RPMI7951 (cell line): ENCODE measurements around the gene RECQL. TPM values are rescaled to one million over a fixed set of nuclear protein-coding genes. Genes with fewer than 3 reads are reported as not detected.
"Not testable (repeated sequence)": the region's sequence is repeated elsewhere in the genome, so short reads cannot be mapped to it uniquely, and the experiment has no call there.

ENCODE experiments used
- DNase-seq: peaks from one replicate; pipeline ENCODE4 v3.0.0-alpha.2; 2012; ENCODE audit warnings: low read depth
- total RNA-seq: library from RNA; depleted of rRNA; stranded (reverse); fragments of >200 nt; shearing (Covaris generic); gene quantifications from 2 replicates; pipeline ENCODE4 v1.2.3, GENCODE V29; 2014

The RECQL gene
- total RNA-seq, 1 experiment from 2014 or later: 112 TPM

DNA sequence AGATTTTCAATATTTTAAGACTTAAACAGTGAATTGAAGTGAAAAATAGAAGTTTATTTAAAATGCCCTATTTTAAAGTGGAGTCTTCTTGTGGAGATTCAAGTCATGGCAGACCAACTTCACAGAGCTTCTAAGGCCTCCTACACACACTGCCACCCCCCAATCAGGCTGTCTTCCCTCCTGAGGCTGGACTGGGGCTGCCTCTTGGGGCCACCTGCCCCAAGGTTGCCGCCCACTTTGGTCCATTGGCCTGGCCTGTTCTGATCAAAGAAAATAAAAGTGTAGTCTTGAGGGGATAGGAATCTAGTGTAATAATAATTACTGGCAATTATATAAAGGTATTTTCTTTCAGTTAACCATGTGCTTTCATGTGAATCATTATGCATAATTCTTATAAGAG is 1.4 kb upstream of the RECQL start:
- DNase-seq: no peak

DNA sequence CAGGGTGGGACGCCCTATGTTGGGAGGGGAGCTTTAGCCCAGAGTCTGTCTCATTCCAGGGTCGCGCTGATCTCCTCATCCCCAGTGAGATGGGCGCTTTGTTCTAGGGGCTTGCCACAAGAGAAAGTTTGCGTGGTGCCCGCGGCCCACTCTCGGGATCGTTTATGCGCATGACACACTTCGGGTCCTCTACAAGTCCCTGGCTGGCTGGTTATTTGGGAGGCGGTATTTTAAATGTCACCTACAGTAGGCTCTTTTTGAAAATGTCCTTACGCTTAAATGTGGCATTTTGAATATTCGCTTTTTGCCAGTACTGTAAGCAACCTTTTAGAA is 695 bp upstream of the RECQL start:
- peak; percentile 33 for DNase-seq

DNA sequence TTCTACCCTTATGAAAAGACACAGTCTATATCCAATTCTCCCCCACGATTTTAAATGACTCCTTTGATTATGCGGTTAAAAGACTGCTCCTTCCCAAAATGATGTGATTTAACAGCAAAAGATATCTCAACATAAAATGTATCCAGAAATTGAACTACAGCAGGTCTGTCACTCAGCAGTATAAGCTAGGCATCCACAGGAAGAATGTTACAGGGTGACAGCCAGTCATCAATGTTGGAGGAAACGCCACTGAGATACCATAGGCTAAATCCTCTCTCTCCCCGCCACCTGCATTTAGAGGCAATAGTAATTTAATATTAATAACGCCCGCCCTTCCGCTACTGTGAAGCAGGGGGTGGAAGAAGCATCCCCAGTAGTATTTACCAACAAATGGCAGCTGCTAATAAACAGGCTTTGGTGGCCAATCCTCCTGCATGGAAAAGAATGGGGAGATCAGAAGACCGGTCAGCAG is 613 bp downstream of the RECQL start:
- no peak for DNase-seq

DNA sequence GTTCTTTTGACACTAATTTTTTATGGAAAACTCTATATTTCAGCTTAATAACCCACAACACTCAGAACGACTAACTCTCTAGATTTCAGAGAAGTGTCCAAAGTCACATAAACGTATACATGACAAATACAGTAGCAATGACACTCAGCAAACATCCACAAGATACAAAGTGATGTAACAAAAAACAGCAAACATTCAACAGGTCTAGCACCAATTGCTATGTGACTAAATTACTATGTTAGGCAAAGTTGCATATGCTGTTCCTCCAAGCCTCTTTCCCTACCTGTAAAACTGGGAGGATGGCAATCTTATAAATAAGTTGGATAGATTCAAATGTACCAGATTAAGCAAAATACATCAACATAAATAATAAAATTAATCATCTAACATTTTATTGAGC is 1.7 kb downstream of the RECQL start:
- no peak for DNase-seq

DNA sequence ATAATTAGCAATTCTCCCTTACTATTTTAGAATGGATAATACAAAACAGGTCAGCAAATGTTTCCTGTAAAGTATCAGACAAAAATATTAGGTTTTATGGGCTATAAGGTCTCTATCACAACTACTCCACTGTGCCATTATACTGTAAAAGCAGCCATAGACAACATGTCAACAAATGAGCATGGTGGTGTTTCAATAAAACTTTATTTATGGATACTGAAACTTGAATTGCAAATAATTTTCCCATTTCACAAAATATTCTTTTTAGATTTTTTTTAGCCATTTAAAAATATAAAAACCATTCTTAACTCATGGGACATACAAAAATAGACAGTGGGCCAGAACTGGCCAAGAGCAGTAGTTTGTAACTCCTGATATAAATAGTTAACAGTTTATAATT is 15.4 kb downstream of the RECQL start:
- no peak for DNase-seq

DNA sequence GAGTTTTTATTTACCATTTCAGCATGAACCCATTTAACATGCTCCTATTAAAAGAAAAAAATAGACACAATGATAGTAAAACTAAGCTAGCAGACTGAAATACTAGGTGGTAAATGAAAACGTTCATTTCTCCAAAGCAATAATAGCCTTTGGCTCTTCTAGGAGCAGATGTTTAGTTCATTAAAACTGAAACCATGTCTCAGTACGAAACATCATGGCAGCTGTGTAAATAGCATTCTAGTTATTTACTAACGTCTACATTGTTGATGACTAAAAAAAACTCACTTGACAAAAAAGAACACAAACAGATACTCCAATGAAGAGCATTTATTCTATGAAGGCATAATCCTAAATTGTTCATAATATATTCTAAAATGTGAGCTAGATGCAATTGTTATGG is 17.9 kb downstream of the RECQL start:
- DNase-seq: no peak

DNA sequence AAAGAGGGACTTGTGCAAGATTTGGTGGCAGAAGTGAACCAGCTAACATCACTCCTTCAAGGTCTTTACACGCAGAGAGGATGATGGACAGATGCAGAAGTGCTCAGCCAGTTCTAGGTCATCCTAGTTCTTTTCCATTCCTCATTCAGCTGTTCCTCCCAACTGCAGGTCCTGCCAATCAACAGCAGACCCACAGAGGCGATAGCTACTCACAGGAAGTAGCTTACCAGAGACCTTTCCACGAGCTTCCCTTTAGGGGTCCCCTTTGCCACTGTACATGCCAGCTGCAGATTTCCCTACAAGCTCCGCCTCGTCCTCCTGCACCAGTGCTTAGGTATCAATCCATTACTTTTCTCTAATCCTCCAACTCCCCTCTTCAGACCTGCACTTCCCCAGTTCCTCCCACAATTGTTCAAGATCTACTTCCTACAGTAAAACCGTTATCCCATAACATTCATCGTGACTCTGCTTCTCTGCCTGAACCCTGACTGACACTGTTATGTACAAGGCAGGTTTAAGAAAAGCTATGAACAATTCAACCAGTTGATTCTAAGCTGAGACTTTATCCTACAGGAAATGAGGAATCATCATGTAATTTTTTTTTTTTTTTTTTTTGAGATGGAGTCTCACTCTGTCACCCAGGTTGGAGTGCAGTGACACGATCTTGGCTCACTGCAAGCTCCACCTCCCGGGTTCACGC is 22.5 kb downstream of the RECQL start:
- no peak for DNase-seq

DNA sequence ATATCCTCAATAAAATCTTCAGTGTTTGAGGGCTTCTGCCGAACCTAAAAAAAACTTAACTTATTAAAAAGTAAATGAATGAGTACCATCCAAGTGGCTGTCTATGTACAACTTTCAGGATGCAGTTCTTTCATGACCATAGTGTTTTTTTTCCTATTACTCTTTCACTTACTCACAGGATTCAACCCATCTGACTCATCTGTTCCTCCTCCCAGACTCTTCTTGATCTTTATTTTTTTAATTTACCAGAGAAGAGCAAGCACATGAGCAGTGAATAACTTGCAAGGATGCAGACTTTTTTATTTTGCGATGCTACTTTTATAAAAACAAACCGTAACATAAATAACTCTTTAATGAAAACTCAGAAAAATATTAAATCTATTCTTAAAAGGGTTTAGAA is 24.5 kb downstream of the RECQL start:
- DNase-seq: peak; percentile 5

DNA sequence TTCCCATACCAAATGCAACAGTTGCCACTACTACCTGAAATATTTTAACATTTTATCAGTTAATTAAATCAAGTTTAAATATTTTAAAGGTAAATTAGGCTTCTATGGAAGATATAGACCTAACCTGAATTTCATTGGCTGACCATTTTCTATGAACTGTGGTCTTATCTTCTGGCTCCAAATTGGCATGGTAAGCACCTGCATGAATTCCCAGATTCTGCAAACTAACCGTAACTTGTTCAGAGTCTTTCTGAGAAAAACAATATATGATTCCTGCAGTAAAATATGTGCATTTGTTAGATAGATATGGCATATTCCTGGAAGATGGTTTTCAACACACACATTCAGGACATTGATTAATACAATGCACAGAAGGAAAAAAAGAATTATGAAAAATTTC is 25.9 kb downstream of the RECQL start:
- DNase-seq: no peak

DNA sequence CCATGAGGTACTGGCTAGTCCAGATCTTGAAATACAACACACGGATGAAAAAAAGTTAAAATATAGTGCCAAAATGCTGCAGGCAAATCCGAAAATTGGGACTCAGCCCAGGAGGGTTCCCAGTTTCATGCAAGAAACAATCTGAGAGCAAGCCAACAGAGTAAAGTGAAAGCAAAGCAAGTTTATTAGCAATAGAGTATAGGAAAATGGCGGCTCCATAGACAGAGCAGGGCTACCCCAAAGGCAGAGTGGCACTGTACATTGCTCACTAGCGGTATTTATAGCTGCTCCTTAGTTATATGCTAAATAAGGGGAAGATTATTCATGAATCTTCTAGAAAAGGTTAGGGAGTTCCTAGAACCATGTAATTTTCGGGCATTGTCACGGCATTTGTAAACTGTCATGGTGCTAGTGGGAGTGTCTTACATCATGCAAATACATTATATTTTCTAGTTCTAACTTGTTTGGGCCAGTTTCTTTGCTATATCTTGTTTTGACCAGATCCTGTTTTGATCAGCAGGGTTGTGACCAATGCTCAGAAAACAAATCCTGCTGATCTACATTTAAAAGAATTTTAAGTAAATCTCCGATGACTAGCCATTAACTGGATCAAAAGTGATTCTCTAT is 29.1 kb downstream of the RECQL start:
- DNase-seq: no peak

DNA sequence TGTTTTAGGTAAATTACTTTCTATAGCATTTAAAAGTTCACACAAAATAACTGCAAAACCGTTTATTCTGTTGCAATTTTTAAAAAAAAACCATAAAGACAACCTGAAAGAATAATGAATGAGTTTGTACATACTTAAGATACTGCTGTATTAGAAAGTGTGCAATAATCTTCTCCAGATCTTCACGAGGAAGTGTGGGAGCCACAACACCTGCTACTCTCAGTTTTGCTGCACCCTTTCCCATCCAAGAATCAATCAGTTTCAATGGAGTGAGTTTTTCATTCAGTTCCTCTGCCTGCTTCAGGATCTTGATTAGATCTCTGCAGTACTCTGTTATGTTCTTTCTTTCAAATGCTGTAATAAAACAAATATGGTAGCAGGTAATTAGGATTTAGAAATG is 30.1 kb downstream of the RECQL start:
- DNase-seq: no peak

DNA sequence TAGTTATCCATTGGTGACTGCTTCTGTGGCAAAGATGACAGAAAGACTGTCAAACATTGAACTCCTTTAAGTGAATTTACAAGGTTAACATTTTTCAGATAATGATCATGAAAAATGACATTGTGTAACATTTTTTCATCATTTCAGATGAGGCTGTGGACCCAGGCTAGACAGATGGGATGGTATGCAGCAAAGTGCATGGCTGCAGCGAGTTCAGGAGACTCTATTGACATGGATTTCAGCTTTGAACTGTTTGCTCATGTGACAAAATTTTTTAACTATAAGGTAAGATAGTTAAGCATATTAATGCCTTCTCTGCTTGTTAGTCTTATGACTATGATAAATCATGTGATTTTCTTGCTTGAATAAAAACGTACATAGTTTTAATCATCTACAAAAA is 34.1 kb downstream of the RECQL start:
- not testable (repeated sequence) for DNase-seq

DNA sequence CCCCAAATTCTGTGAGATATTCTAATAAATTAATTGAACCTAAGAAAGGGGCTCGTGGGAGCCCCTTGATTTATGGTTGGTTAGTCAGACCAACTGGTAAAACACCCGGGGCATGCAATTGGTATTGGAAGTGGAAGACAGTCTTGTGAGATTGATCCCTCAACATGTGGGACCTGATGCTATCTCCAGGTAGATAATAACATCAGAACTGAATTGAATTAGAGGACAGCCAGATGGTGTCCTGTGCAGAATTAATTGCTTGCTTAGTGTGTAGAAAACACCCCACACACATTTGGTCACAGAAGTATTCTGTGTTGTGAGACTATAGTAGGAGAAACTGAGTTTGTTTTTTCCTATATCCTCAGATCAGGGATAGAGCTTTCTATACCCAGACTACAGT is 42.0 kb downstream of the RECQL start:
- DNase-seq: no peak

DNA sequence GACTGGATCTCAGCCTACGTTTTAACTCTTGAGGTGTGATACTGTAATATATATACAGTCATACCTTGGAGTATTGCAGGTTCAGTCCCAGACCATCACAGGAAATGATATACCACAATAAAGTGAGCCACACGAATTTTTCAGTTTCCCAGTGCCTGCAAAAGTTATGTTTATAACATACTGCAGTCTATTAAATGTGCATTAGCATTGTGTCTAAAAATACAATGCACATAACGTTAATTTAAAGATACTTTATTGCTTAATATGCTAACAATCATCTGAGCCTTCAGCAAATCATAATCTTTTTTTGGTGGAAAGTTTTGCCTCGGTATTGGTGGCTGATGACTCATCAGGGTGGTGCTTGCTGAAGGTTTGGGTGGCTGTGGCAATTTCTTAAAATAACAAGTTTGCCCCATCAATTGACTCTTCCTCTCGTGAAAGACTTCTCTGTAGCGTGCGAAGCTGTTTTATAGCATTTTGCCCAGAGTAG is 45.1 kb downstream of the RECQL start:
- peak; percentile 49 for DNase-seq

DNA sequence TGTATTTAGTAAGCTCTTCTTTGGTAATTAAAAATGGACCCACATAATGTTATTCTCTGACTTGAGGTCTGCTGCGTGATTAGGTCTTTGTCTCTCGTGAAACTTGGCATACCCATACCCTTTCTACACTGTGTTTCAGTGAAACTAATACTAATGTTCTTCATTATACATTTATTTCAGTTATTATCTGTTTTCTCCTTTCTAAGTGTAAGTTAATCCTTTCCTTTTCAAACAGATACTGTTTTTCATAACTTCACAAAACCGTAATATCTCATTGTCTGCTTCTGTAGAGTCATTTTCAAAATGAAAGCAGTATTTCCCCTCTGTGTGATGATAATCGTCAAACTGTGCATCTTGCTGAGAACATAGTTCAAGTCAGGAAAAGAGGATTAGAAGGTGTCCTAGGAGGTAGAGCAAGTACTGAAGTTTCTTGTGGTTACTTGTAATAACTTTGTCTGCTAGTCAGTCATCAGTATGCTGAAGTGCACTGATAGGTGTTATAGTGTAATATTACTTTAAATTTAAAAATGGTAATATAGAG is 48.1 kb downstream of the RECQL start:
- no peak for DNase-seq

DNA sequence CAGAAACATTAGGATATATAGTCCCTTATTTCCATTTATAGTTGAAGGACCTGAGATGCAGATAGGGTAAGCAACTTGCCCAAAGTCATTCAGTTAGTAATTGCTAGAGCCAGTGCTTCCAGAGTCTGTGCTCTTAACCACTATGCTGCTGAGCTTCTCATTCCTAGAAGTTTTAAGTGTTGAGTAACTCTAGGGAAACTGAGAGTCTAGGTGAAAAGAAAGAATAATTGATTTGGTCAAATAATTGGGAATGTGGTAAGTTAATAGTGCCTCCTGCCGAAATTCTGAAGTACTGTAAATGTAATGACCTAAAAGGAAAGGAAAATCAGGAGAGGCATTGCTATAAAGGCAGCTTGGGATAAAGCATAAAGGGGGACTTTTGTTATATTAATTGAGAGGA is 49.9 kb downstream of the RECQL start:
- DNase-seq: no peak

DNA sequence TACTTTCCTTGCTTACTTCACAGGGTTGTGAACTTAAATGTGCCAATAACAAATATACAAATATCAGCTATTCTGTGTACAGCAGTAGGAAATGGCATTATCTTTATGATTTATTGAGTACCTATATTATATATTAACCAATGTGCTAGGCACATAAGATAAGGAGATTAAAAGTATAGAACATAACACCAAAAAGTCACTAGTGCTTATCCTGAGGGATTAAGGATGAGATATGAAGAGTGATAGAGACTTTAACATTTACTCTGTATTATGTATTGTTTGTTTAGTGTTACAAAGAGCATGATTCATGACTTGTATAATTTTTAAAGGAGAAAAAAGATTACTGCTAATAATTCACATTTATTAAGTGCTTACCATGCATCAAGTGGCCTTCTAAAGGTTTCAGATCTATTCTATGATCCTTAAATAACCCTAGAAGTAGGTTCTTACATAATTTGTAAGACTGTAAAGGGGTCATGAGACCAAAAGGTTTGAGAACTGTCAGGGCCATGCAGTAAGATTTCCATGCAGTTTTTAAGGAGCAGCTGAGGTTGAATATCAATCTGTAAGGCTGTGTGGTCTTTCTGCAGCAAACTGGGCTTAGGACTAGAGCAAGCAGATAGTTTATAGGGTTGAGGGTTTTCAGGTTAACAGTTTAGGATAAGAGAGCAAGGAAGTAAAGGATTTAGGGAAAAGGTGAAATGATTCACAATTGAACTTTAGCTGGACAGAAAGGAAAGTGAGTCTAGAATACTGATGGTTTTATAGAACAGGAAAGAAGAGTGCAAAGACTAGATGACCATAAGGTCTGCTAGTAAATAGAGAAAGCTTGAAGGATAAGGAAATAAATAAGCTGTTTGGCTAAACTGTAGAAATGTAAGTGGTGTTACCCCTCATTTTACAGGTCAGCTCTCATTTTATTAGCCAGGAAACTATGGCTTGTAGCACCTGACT is 57.0 kb downstream of the RECQL start:
- no peak for DNase-seq

DNA sequence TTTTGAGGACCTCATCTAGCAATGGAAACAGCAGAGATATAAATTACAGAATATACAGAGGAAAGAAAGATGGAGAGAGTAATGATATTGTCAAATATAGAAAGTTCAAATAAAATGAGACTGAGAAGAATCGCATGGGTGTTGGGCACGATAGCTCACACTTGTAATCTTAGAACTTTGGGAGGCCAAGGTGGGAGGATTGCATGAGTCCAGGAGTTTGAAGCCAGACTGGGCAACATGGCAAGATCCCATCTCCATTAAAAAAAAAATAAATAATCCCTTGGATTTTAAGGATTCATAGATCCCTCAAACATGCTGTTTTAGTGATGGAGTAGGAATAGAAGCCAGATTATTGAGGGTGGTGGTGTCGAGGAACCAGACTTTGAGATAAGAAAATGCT is 62.1 kb downstream of the RECQL start:
- DNase-seq: no peak

DNA sequence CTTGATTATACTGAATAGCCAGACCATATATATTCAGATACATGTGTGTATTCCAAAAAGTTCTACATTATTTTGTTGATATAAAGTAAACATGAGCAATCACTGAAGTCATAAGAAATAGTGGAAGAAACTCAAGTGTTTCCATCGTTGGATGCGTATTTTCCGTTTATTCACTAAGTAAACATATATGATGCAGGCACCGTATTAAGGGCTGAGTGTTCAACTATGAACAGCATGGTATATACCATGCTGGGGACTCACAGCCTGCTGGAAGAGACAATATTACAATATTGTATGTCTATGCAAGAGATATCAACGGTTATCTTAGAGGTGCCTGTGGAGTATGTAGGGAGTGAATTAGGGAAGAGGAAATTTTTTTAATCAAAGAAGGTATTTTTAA is 62.8 kb downstream of the RECQL start:
- DNase-seq: no peak

DNA sequence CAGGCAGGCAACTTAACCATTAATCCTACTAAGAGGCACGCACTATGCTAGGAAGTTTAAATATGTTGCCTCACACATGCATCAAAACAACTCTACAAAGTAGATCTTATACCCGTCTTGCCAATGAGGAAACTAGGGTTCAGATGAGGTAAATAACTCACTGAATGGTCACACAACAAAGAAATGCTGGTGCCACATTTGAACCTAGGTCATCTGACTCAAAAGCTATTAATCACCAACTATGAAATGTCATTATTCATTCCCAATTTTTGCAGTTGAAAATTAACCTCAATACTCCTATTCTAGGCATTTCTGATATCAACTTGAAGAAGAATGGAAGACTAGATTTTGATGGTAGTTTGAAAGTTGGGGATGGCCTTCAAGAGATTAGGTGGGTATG is 66.7 kb downstream of the RECQL start:
- DNase-seq: no peak

DNA sequence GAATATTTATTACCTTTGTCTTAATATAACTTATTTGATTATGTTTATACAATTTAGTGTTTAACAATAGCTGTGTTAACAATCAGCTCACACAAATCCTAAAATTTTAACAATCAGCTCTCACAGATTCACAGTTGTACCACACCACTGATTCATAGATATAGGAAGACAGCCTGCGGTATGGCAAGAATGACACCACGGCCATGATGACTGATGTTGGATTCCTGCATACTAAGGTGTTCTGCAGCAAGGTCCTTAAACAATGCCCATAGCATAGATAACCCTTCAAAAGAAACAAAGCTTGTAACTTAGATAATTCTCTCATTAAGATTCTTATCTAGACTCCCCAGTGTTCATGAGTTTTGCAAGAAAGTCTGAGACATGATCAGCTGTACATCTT is 67.9 kb downstream of the RECQL start:
- DNase-seq: no peak

DNA sequence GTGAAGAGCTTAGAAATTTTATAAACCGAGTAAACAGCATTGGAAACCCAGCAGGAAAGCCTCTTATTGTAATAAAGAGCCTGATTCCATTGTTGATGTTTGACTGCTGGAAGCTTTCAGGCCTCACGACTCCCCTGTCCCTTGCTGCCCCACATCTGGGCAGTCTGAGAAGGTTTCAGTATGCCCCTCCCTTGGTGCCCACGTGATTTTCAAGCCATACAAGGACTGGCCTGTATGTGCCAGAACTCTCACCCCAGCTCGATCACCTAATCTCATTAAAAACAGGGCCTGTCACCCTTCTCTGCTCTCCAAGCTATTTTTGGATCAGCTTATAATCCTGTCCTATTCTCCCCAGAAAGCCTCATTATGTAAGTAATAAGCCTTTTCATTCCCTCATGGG is 71.4 kb downstream of the RECQL start:
- DNase-seq: no peak
